Neural cell (in vitro differentiated cells): Measurements from ENCODE around the gene SRRM5.

ENCODE experiments used
- EZH2 ChIP-seq: fragments of 200-600, 300-800 bp; shearing (Covaris generic), sonication (generic); IDR thresholded peaks from 2 replicates; pipeline ENCODE4 v1.6.1; 2014; ENCODE audit warnings: antibody characterized with exemption, low read length, borderline replicate concordance, mild to moderate bottlenecking; ENCODE audit not compliant: insufficient read depth, poor library complexity, severe bottlenecking
- TAF1 ChIP-seq: IDR thresholded peaks from 2 replicates; pipeline ENCODE4 v1.6.1; 2012; ENCODE audit warnings: low read depth
- TF ChIP-seq, protein P1 (sequence below): fragments of 450-650 bp; IDR thresholded peaks from 2 replicates; pipeline ENCODE4 v1.5.1; 2014; ENCODE audit warnings: antibody characterized with exemption, mild to moderate bottlenecking, moderate library complexity; ENCODE audit not compliant: poor library complexity, severe bottlenecking

GRCh38 chr19:43596842-43597461 is 14.9 kb upstream of the SRRM5 start:
- no peak for TF ChIP-seq TAF1
- no peak for TF ChIP-seq EZH2
- TF ChIP-seq, protein P1, sequence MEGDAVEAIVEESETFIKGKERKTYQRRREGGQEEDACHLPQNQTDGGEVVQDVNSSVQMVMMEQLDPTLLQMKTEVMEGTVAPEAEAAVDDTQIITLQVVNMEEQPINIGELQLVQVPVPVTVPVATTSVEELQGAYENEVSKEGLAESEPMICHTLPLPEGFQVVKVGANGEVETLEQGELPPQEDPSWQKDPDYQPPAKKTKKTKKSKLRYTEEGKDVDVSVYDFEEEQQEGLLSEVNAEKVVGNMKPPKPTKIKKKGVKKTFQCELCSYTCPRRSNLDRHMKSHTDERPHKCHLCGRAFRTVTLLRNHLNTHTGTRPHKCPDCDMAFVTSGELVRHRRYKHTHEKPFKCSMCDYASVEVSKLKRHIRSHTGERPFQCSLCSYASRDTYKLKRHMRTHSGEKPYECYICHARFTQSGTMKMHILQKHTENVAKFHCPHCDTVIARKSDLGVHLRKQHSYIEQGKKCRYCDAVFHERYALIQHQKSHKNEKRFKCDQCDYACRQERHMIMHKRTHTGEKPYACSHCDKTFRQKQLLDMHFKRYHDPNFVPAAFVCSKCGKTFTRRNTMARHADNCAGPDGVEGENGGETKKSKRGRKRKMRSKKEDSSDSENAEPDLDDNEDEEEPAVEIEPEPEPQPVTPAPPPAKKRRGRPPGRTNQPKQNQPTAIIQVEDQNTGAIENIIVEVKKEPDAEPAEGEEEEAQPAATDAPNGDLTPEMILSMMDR: no peak
